GM21423 (cell line): ENCODE measurements around the gene NOS1AP.
A peak's percentile ranks its signal among the peaks of the same experiment; 100 is the strongest.

ENCODE experiments used
- ATAC-seq: cut with Tn5 transposase; IDR thresholded peaks from one replicate; pipeline ENCODE4 v1.9.1; 2021; ENCODE audit warnings: mild to moderate bottlenecking, moderate library complexity; ENCODE audit not compliant: unreplicated experiment

NOS1AP gene

DNA sequence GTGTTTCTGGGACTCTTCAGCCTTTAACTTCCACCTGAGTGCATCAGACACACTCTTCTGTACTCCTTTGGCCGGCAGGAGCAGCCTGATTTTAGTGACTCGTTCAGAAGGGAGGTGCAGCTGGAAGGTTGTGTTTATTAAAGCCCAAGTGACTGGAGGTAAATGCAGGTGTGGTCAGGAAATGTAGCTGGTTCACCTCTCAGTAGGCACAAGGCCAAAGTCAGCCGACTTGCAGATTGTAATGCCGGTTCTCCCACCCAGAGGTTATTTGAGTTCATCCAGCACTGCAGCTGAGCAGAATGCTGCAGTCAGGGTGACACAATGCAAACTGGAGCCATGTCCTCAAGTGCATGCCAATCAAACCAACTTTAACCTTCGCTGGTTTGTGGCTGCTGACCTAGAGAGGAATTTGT, 215.7 kb downstream of the NOS1AP start:
- ATAC-seq = no peak

DNA sequence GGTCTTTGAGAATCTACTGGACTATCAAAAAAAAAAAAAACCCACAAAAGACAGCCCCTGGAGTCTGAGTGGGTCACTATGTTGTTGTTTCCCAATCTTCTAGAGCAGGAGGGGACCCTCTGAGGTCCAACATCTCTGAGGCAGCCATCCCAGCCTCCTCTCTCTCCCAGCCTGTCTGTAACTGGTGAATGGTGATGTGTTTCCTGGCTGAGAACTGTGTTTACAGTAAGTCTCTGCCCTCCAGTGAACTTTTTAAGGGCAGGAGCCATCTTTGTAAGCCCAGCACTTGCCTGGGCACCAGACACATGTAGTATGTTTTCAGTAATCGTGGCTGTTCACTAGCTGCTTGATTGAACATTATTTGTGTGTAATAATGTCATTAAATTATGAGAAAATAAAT, 221.5 kb downstream of the NOS1AP start:
- ATAC-seq = no peak

DNA sequence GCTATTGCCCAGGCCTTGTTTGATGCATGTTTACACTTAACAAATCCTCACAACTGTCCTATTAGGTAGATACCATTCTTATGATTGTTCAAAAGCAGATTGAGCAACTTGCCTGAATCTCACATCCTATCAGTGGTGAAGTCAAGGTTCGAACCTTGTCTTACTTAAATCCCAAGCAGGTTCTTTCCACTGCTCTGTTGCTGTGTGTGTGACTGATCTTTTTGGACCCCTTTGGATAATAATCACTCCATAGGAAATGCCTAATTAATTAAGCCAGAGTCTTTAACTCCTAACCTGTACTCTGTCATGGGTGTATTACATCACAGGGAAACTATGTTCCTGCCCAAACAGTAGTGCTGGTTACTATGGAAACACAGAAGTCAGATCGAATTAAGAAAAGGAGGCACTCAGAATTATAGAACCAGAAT, 222.9 kb downstream of the NOS1AP start:
- ATAC-seq = no peak

DNA sequence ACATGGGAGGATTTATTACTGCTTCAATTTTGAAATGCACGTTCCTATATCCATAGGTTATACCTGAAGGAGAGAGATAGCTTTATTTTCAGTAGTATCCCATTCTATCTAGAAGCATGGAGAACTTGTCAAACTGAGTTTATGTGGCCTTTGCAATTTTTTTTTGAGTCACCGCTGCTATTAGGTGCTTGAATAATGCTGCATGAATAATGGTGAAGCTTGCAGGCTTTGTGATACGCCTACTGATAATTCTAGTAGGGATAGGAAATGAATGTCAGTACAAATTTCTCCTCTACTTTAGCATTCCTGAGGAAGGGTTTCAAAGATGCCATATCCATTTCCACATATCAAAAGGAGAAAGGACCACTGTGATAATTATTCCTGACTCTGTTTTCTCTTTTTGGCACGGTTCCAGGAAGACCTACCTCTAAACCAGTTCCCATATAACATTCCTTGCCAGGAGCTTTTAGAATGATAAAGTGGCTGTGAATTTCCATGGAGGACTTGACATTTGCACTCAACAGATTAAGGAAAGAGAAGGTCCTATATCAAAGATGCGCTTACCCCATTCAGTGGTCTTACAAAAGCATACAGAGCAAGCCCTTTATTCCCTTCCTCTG, 223.7 kb downstream of the NOS1AP start:
- ATAC-seq = no peak

DNA sequence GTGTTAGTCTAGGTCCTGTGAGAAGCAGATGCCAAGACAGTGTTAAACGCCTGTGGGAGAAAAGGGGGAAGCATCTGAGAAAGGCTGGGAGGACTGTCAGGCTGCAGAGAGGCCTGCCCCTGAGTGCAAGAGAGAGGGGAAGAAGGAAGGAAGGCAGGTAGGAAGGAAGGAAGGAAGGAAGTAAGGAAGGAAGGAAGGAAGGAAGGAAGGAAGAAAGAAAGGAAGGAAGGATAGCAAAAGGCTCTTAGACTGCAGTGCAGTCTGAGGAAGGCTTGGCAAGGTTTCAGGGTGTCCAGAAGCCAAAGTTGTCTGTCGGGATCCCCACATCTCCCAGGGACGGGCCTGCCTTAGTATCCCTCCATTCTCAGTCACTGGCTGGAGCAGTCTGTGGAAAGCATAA, 224.5 kb downstream of the NOS1AP start:
- no peak for ATAC-seq

DNA sequence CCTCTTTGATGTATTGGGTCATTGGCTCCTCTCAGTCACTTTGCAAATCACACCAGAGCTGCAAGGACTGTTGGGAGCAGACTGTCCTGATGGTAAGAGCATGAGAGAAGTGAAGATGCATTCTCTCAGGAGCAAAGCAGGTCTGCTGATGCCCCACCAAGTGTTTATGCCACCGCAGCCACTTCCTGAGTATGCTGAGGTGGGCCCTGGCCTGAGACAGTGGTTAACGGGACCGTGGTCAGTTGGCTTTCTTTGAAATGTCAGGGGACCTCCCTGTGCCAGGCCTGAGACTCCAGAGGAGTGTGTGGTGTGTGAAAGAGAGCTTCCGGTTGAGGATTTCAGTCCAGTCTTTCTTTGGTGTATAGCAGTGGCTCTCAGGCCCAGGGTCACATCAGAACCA, 227.7 kb downstream of the NOS1AP start:
- ATAC-seq = no peak

DNA sequence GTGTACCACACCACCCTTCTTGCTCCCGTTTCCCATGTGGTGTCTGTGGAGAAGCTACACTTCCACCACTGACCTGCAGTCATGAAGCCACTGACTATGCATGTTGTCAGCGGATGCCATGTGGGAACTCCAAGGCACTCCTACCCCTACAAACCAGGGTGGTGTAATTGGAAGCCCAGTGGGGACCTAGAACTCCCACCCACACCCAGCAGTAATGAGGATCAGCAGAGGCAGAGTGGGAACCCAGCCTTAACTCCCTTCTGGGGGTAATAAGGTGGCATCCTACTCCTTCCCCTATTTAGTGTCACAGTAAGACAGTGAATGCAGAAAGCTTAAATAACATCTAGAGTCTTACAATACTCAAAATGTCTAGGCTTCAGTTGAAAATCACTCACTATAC, 228.8 kb downstream of the NOS1AP start:
- ATAC-seq = no peak

DNA sequence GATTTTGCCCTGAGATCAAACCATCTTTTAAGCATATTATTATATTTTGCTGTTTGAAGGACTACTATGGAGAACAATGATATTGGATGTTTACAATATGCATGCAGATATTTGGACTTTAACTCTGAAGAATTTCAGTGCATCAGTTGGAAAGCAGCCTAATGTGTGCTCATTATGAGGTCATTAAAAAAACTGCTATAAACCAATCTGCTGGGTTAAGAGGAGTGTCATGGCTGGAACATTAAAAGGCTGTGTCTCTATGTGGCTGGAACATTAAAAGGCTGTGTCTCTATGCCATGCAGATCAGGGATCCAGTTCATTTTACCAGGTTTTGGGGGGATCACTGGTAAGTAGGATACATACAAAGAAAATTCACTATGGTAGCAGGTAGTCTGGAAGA, 229.5 kb downstream of the NOS1AP start:
- ATAC-seq = no peak

DNA sequence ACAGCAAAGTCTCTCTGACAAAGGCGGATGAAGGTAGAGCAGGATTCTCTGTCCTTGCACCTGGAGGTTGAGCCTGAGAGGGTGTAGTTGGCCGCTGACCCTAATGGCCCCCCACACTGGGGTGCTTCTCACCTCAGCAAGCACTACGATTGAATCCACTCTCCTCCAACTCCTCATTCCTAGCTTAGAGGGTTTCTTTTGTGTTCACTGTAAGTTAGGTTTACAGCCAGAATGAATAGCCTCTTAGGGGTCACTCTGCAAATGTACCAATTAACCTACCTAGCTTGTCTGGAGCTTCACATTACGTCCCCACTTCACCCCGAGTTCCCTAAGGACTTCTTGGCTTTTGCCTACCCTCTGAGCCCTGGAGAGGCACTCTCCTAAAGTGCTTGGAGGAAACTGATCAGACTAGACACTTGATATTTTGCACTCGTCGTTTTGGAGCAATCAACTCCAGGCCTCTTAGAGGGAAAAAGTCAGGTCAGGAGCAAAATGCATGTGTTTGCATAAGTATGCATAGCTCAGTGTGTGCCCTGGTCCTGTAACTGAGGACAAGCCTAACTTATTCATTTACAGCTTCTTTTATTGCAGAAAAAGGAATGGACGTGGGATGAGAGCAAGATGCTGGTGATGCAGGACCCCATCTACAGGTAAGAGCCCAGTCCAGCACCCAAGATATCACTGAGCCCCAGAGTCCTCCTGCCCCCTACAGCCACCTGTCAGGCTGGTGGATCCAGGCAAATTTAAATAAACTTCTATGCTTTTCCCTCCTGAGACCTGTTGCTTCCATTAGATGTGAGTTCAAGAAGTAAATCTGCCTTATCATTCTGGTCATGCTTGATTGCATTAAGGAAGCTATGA, 230.8 kb downstream of the NOS1AP start:
- ATAC-seq = no peak

DNA sequence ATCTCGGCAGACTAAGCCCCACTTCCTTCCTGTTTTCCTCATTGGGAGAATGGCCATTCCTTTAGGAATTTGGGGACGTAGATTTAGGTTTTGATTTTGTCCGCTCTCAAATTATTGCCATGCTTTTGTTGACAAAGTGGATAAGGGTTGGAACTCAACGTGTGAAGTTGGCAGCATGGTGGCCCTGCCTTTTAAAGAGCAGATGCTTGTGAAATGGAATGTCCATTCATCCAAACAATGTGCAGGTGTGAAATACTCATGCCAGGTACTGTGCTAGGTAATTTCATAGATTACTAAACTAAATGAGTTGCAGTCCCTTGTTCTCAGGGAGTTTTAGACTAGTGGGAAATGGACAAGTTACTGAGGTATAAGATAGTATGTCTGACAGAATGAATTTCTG, 232.2 kb downstream of the NOS1AP start:
- no peak for ATAC-seq

DNA sequence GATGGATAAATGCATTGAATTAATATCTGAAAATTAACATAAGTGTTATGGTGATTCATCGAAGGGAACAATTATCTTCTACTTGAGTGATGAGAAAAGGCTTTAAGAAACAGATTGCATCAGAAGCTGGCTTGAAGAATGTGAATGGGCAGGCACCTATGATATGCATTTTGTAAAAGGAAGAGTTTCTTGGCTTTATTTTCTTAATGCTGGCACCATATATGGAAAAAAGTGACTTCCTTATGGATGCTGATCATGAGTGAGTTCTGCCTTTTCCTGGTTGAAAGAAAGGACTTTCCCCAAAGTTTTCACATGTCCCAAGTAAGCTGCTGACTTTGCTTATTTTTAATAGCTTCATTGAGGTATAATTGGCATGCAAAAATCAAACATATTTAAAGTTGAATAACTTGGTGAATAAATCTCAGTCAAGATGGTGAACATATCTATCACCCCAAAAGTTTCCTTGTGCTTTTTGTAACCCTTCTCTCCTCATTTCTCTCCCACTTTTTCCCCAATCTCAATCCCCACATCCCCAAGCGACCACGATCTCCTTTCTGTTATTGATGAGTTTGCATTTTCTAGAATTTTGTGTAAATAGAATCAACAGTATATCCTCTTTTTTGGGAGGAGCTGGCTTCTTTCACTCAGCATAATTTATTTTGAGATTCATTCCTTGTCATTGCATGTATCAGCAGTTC, 233.0 kb downstream of the NOS1AP start:
- no peak for ATAC-seq

DNA sequence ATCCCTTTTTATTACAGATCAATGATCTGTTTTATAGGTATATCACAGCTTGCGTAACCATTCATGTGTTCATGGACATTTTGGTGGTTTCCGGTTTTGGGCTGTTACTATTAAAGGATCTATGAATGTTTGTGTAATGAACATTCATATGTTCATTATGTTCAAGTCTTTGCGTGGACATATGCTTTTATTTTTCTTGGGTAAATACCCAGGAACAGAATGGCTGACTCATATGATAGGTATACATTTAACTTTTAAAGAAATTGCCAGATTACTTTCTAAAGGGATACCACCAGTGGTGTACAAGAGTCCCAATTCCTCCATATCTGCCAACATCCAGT, 233.5 kb downstream of the NOS1AP start:
- no peak for ATAC-seq

DNA sequence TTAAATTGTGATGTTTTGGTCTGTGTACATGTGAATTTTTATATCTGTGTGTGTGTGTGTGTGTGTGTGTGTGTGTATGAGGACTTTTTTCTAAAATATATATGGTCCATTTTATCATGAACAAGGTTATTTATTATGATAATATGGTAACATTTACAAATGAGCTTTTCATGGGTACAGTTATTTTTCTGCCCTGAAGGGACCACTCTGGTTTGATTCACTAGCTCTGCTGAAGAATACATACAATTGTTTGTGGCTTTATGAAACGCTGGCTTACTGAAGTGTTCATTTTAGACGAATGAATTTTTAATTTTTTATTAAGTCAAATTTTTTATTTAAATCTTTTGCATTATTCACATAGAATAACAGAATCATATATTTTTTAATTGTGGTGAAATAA, 235.2 kb downstream of the NOS1AP start:
- ATAC-seq = no peak

DNA sequence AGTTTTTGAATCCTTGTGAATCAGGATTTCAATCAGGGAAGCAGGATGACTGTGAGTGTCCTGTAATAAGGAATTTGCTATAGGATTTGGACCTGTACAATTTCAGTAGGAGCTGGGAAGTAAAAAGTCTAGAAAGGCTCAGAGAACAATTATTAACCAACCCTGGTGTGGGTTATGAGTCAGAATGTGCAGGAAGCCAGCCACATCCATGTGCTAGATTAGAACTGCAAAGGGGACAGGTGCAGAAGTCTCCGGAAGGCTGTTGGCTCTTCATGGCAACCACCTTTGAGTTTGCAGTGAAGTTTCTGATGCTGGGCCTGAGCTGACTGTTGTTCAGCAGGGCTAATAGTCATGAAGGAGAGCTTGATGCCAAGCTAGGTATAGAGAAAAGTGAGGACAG, 236.5 kb downstream of the NOS1AP start:
- ATAC-seq = peak; percentile 78

DNA sequence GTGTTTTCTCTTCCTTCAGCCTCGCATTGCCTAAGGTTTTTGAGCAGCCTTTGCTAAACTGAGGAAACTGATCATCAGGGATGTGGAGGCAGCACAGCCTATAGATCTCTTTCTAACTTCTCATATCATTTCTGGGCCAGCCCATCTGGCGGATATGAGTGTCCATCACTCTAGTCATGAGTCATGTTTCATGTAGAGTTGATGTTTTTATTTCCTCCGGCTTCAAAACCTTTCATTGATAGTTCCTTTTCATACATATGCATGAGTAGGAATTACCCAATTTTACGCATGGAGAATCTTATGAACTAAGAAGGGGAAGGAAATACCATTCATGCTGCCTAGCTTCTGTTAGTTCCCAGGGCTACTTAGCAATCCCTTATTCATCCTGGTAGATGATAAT, 240.8 kb downstream of the NOS1AP start:
- no peak for ATAC-seq

DNA sequence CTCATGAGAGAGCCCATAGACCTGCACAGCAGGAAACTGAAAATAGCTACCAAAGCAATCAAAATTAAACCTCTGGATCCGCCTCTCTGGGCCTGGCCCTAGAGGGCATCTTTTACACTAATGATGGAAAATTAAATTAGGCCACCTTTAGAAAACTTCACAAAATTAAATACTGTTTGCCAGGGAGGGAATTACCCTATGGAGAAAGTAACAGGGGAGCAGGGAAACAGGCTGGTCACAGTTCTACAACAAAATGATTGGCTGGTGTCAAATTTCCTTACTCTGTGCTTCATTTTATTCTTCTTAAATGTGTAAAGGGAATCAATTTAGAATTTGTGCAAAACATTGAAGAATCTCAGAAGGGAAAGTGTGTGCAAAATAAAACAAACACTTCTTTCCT, 244.7 kb downstream of the NOS1AP start:
- no peak for ATAC-seq

DNA sequence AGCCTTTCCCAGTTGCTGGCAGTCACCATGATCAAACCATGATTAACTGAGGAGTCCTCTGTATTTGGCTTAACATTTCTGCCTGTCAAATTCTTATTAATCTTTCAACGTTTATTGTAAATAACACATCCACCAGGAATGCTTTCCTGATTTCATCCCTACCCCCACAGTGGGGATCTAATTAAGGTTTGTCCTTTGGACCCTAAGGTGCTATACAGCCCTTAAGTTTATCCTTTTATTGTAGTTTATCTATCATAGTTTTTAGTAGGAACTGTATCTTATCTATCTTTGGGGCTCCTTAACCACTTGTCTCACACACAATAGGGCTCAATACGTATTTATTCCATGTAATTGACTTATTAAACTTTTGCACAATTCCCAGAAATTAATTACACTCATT, 246.2 kb downstream of the NOS1AP start:
- no peak for ATAC-seq

DNA sequence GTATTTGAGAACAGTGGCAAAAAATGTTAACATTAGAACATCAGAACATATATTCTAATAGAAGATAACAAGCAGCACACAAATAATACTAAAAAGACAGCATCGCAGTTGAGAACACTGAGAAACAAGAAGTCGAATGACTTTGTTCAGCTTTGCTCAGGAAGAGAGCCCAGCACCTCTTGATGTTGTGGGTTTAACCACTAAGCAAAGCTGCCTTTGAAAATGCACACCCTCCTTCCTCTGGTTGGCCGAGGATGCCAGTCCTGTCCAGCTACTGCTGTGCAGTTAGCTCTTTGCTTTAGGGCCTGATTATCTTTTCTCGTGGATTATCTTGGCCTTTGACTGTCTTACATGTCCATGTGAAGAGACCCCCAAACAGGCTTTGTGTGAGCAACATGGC, 246.7 kb downstream of the NOS1AP start:
- no peak for ATAC-seq

DNA sequence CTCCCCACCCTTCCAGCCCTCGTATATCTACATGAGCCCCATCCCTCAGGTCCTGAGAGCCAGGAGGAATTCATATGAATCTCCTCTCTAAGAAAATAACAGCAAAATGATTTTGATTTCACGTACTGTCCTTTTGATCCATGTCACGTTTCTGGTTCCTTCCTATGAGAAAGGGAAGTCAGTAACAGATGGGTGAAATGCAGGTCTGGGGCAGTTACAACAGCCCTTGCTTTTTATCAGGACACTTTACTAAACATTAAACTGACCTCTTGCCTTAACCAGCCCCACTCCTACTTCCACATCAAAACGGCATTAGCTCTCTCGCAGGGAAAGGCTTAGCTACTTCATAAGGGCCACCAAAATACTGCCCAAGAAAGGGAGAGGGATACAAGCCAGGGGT, 248.1 kb downstream of the NOS1AP start:
- no peak for ATAC-seq

DNA sequence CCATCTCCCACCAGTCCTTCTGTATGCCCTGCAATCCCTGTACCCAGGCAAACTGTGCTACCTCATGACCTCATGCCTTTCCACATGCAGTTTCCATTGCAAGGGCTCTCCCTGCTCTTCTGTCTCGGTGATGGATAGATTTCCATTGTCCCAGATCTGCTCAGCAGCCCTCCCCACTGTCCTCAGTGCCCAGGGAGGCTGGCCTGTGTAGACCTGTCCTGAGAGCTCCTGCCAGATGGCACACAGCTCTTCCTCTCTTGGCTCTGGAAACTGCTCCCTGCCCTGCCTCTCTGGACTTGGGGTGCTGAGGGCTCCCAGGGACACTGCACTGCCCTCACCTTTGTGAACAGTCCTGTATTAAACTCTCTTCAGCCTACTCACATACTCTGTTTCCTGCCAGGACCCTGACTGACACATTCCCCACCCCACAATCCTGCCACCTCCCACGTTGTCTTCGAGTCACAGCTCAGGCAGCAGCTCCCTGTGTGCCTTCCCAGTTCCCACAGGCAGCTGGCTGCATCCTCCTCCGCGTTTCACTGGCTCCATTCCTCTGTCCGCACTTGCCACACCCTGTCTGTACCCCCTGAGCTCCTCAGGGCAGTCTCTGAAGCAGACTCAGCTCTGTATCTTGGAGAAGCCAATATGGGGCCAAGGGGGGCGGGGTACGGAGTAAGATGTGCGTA, 250.1 kb downstream of the NOS1AP start:
- no peak for ATAC-seq

DNA sequence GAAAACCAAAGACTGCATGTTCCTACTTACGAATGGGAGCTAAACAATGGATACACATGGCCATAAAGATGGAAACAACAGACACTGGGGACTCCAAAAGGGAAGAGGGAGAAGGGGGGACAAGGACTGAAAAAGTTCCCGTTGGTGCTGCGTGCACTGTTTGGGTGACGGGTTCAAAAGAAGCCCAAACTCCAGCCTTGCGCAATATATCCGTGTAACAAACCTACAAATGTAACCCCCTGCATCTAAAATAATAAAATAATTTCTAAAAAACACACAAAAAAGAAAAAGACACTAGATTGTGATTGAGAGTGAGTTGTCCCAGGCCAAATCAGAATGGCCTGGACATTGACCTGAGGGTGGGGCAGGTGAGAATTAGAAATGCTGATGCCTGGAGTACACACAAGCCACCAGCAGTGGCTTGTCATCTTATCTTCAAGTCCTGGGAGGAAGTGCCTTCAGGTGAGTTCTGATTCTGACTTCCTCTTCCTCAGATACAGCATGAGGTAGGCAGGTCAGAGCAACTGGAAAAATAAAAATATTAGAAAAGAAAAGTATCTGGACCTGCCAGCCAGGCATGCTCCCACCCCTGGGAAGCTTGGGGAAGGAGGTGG, 252.4 kb downstream of the NOS1AP start:
- no peak for ATAC-seq
